Measurements from ENCODE around the gene KLHL3.
A peak's percentile ranks its signal among the peaks of the same experiment; 100 is the strongest.
"Not testable (repeated sequence)": the region's sequence is repeated elsewhere in the genome, so short reads cannot be mapped to it uniquely, and the experiment has no call there.

KLHL3 gene, protein sequence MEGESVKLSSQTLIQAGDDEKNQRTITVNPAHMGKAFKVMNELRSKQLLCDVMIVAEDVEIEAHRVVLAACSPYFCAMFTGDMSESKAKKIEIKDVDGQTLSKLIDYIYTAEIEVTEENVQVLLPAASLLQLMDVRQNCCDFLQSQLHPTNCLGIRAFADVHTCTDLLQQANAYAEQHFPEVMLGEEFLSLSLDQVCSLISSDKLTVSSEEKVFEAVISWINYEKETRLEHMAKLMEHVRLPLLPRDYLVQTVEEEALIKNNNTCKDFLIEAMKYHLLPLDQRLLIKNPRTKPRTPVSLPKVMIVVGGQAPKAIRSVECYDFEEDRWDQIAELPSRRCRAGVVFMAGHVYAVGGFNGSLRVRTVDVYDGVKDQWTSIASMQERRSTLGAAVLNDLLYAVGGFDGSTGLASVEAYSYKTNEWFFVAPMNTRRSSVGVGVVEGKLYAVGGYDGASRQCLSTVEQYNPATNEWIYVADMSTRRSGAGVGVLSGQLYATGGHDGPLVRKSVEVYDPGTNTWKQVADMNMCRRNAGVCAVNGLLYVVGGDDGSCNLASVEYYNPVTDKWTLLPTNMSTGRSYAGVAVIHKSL
- long read RNA-seq, donor 1: 0 reads
- long read RNA-seq, donor 2: 0 reads
- long read RNA-seq, donor 3, full-length matches to known transcripts: 2 of 2 reads
- long read RNA-seq, donor 3, partial matches to known transcripts: 0 of 2 reads
- long read RNA-seq, donor 3, other reads (novel, unspliced or antisense): 0 of 2 reads
- long read RNA-seq, donor 4: 0 reads
- long read RNA-seq, donor 5, full-length matches to known transcripts: 2 of 2 reads
- long read RNA-seq, donor 5, partial matches to known transcripts: 0 of 2 reads
- long read RNA-seq, donor 5, other reads (novel, unspliced or antisense): 0 of 2 reads
- long read RNA-seq, donor 6: 0 reads
- long read RNA-seq, donor 7, full-length matches to known transcripts: 1 of 1 reads
- long read RNA-seq, donor 7, partial matches to known transcripts: 0 of 1 reads
- long read RNA-seq, donor 7, other reads (novel, unspliced or antisense): 0 of 1 reads
- long read RNA-seq, donor 8: 0 reads

DNA sequence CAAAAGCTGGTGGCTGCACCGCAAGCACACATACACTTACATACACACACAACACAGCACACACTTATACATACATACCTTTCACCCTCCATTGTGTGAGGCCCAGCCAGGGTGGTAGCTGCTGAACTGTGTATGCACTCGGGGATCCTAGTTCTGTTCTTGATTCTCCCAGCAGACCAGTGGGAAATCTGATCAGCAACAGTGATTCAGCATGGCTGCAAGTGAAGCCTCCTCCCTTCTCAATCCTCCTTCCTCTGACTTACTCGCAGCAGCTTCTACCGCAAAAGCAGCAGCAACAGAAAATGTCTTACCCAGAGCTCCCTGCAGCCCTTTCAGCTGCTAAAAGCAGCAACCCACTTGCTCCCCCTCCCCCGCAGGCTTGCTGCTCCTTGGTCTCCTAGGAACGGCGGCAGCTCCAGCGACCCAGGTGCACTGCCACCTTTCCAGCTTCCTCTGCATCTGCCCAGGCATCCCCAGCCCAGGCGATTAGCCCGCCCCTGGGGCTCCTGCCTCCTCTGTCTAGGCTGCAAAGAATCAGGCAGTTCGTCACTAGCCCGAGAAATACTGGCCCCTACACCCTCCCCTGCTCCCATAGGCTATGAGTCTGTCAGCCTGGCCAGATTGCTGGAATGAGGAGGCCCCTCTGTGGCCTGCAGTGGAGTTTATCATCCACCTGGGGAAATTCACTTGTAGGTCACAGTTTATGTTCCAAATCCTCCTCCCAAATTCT, at the start of gene KLHL3:
Gene KLHL3, minus strand, starts transcription at position 535 of the 730 bp plus-strand sequence. Its CDS starts 443 bp downstream, at position 92.
- DNase-seq: peak; percentile 76

DNA sequence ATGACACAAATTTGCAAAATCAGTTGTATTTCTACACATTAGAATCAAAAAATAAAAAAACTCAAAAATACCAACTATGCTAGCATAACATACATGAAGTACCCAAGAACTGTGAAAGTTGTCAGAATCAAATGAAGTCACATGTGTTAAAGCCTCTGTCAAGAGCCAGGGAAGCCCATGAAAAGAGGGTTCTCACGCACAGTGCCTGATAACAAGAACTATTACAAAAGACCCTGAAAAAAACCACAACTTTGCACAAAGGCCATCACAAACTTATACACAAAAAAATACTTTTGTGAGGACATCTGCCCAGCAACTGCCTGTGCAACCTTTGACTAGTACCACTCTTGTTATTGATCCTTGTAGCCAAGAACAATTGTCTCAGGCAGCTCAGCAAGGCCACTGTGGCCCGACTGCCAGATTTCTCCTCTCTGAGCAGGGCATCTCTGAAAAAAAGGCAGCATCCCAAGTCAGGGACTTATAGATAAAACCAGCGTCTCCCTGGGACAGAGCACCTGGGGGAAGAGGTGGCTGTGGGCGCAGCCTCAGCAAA, 47.2 kb upstream of the KLHL3 start:
- no peak for DNase-seq

DNA sequence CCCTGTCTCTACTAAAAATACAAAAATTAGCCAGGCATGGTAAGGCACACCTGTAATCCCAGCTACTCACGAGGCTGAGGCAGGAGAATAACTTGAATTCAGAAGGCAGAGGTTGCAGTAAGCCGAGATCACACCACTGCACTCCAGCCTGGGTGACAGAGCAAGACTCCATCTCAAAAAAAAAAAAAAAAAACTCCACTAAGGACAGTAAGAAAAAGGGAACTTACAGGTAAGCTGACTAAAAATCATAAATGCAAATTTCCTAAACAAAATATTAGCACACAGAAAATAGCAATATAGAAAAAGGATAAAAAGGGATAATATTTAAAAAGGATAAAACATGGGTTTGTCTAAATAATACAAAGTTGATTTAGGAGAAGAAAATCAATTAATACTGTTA, 46.2 kb upstream of the KLHL3 start:
- no peak for DNase-seq

DNA sequence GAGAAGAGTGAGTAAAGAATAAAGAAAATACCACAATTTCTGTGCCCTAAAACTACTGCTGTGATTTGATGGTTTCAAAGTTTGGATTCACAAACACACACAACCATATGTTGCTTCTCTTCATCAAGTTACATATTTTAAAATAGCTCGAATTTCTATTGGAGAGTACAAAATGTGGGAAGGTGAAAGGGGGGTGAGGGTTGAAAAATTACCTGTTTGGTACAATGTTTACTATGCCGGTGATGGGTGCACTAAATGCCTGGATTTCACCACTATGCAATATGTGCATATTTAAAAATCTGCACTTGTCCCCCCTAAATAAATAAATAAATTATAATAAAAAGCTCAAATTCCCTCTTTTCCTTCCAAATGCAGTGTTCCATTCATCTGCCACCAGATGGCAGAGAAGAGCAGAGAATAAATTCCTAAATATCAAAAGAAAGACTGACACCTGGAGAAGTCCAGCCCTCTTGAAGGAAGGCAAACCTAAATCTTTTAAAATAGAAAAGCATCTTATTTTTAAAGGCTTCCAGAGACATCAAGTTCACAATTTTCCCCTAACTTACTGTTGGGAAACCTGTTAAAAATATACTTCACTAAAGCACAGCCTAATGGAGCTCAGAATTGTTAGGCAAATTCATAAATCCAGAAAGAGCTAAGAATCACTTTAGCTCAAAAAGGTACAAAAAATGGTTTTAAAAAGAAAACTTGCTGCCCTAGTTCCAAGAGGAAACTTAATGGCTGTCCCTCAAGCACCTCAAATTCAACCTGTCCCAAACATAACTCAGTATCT, 43.1 kb upstream of the KLHL3 start:
- DNase-seq: no peak

DNA sequence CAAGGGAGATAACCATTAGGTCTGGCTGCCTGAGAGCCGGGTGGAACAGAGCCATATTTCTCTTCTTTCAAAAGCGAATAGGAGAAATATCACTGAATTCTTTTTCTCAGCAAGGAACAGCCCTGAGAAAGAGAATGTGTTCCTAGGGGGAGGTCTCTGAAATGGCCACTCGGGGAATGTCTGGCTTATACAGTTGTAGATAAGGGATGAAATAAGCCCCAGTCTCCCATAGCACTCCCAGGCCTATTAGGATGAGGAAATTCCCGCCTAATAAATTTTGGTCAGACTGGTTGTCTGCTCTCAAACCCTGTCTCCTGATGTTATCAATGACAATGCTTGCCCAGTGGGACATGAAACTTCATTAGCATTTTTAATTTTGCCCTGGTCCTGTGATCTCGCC, 32.0 kb upstream of the KLHL3 start:
- not testable (repeated sequence) for DNase-seq

DNA sequence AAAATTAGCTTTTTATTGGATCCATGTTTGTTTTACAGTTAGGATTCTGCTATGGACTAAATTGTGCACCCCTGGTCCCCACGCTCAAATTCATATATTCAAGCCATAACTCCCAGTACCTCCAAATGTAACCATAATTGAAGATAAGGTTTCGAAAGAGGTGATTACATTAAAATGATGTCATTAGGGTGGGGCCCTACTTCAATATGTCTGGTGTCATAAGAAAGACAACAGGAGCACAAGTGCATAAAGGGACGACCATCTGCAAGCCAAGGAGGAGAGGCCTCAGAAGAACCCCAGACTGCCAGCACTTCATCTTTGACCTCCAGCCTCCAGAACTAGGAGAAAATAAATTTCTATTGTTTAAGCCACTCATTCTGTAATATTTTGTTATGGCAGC, 25.7 kb upstream of the KLHL3 start:
- no peak for DNase-seq

DNA sequence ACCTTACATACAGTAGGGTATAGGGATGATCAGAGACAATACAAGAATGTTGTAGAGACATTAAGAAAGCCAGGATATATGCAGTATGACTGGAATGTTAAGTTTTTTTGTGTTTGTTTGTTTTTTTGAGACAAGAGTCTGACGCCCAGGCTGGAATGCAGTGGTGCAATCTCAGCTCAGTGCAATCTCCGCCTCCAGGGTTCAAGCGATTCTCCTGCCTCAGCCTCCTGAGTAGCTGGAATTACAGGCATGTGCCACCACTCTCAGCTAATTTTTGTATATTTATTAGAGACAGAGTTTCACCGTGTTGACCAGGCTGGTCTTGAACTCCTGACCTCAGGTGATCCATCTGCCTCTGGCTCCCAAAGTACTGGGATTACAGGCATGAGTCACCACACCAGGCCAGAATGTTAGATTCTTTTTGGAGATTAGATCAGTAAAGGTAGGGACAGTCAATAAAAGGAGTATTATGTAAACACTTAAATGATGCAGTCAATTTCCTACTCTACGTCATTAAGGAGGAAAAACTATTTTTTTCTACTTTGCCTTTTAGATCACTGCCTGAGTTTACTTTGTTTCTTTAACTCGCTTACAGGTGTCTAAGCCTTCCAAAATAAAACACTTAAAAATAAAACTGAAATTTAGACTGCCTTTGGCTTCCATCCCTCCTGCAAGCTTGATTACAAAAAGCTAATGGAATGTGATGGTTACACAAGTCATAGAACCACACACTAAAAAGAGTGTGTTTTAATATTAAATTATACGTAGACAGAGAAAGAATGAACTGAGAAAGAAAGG, 25.0 kb upstream of the KLHL3 start:
- DNase-seq: no peak

DNA sequence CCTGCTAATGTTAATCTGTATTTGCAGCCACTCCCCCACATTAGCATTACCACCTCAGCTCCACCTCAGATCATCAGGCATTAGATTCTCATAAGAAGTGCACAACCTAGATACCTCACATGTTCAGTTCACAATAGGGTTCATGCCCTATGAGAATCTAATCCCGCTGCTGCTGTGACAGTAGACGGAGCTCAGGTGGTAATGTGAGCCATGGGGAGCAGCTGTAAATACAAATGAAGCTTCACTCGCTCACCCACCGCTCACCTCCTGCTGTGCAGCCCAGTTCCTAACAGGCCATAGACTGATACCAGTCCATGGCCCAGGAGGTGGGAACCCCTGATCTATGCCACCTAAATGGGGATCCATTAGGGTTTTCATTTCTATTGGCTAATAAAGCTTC, 24.4 kb upstream of the KLHL3 start:
- no peak for DNase-seq

DNA sequence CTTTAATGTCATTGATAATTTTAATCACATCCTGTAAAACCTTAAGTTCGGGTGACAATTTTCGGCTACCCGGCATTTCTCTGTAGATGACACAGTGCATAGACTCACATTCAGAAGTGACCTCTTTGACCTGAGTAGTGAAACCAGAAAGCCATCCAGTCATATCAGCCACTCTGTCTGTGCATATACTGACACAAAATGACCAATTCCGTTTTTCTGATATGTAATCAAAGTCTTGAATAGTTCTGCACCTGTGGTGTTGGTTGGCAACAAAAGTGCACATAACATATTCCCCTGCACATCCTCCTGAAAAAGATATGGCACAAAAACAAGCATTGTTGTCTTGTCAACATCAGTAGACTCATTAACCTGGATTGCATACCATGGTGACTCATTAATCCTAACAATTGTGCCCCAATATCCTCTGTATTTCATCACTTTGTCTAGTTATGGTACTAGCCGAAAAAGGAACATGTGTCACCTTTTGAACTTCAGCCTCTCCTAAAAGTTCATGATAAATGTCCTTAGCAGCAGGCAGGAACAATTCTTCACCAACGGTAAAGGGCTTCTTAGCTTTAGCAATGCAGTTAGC, 22.9 kb upstream of the KLHL3 start:
- no peak for DNase-seq

DNA sequence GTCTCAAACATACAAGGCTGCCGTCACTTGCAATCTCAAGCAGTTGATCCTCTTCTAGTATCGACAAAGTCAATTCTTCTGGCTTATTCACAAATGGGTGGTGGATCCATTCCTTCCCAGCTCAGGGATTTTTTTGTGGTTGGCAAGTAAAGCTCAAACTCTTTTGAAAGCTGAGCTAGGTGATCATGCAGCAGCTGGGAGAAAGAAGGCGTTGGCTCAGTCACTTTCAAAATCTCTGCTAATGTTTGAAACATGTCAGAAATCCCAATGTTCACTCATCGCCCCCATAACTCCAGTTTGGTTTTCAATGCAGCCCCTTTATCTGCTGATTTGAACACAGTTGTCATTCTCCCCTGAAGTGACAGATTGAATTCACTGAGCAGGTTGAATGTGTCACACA, 22.2 kb upstream of the KLHL3 start:
- no peak for DNase-seq

DNA sequence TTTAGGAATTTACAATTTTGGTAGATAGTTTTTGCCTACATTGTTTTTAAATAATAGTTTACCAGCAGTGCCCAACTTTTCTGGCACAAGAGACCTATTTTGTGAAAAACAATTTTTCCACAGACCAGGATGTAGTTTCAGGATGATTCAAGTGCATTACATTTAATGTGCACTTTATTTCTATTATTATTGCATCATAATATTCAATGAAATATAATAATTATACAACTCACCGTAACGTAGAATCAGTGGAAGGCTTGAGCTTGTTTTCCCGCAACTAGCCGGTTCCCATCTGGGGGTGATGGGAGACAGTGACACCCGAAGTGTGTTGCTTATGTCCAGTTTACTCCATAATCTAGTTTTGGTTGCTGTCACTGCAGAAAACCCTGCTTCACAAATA, 21.7 kb upstream of the KLHL3 start:
- no peak for DNase-seq

DNA sequence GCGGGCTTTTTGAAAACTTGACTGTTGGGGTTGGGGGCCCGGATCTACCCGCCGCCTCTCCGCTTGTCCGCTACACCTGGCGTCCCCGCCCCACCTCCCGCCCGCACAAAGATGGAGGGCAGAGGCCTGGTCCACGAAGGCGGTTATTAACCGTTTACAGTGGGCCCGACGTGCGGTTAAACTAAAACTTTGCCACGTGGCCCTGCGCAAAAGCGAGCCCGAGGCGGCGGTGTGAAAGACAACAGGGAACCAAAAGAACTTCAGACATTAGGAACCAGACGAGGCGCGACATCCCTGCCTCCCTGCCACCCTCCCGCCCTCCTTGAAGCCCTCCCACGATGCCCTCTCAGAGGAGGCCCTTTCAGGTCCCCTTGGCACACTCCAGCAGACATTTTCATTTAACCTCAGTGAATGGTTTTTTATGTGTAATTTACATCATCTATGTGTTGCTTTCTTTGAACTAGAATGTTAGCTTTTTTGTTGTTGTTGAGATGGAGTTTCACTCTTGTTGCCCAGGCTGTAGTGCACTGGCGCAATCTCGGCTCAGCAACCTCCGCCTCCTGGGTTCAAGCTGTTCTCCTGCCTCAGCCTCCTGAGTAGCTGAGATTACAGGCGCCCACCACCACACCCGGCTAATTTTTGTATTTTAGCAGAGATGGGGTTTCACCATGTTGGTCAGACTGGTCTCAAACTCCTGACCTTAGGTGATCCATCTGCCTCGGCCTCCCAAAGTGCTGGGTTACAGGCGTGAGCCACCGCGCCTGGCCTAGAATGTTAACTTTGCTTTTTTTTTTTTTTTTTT, 19.3 kb upstream of the KLHL3 start:
- peak; percentile 94 for DNase-seq

DNA sequence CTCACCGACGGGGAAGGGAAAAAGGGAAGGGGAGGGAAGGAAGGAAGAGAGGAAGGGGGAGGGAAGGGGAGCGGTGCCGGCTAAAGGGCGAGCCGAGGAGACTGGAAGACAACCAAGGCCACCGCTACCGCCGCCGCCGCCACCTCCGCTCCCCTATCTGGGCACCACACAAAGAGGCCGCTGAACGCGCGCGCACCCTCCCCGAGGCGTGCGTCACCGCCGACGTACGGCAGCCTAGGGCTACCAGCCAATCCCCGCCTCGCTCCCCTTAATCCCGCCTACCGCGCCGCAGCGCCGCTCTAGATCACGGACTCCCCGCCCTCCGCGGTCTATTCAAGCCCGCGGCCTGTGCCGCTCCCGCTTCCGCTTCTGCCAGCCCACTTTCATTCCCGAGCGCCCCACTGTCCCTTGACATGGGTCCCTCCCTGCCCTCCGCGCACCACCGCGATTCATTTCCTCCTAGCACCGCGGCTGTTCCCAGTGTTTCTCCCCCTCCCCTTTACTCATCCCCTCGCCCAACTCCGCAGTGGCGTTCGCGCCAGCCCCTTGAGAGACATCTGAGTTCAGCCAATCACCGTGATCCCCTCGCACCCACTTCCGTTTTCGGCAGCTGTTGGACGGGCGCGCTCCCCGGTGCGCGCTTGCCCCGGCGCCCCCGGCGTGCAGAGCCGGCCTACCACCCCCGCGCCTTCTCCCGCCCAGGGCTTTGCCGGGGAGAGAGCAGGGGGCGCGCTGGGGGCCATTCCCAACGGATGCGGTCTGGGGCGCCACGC, 18.5 kb upstream of the KLHL3 start, which contains the start of gene HNRNPA0:
Gene HNRNPA0, minus strand, starts transcription at position 176 of the 773 bp plus-strand sequence. CDS start 297 bp downstream, outside the sequence.
- DNase-seq: peak; percentile 100

DNA sequence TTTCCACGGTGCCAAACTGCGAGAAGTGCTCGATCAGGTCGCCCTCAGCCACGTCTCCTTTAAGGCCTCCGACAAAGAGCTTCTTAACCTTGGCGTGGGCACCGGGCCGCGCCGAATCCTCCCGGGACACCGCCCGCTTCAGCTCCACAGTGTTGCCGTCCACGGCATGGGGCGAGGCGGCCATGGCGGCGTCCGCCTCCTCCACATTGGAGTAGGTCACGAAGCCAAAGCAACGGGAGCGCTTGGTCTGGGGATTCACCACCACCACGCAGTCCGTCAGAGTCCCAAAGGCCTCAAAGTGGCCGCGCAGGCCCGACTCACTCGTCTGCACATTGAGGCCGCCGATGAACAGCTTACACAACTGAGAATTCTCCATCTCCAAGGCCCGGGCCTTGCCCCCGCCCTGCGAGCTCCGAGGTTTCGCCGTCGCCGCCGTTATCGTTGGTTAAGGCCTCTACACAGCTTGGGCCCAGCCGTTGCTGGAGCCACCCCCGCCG, 17.9 kb upstream of the KLHL3 start:
- DNase-seq: peak; percentile 90

DNA sequence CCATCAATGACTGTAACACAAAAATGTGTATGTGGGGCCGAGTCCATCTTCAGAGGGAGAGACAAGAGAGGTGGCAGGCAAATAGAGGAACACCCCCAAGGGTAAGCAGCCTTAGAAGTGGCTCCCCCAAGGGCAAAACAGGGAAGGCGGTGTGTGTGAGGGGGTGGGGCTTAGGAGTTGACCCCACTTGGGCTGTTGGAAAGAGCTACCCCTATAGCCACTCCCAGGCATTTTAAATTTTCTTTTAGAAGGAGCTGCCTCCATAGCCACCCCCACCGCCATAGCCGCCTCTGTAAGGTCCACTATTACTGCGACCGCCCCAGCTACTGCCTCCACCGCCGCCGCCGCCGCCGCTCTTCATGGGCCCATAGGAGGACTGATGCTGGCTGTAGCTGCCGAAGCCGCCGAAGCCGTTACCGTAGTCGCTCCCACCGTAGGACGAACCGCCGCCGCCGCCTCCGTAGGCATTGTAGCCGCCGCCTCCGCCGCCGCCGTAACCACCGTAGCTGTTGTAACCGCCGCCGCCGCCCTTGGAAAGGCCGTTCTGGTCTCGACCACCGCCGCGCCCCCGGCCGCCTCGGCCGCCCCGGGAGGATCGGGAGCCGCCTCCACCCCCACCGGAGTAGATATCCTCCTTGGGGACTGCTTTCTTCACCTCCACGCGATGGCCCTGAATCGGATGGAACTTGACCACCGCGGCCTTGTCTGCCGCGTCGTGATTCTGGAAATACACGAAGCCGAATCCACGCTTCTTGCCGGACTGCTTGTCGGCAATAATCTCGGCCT, 17.2 kb upstream of the KLHL3 start:
- no peak for DNase-seq

DNA sequence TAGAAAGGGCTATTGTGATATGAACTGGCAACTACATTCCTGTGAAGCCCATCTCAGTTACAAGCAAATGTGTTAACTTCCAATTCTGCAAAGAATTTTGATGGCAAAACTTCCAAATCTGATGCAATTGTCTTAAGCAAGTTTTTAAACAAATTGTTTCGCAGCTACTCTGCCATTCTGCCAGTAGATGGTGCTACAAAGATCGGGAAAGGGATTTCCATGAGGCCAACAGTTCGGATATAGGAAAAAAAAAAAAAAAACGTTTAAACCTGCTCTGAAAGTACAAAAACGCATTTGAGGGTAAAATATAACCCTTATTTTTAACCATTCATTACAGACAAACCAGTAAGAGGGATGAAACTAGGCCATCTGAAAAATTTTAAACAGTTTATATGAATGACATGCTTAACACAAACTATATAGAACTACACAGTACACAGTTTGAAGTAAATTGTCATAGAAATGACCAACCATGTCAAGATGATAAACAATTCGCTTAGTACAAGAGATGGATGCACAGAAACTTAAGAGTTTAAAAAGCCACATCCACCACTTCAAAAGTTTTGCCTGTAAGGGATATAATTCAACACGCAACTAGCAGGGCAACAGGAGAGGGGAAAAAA, 16.1 kb upstream of the KLHL3 start:
- DNase-seq: peak; percentile 24
